HEK293 (cell line): ENCODE measurements around the gene IRAK4.

Experiments
- CTCF ChIA-PET: fragments of 350-600 bp; formaldehyde crosslinking; extraction: SDS; loops from one replicate; lab custom pipeline; 2021; ENCODE audit warnings: antibody characterized with exemption; lab: Yijun Ruan, JAX
- POLR2A ChIA-PET: fragments of 300-600 bp; formaldehyde crosslinking; extraction: SDS; loops from one replicate; lab custom pipeline; 2020; ENCODE audit warnings: antibody characterized with exemption, inconsistent platforms; lab: Yijun Ruan, JAX
- H3K27ac ChIP-seq: fragments of 200-500 bp; sonication (Bioruptor generic); 2 replicates; pipeline ENCODE4 v1.5.1; 2014; ENCODE audit warnings: low read depth, low read length, control low read depth, inconsistent platforms; ENCODE audit errors: extremely low read depth
- H3K36me3 ChIP-seq, 2 experiments: fragments of 200-500 bp in 1 of 2; sonication (Bioruptor generic) in 1 of 2; 1 replicate in 1 of 2; 2 replicates in 1 of 2; pipeline ENCODE4 v1.5.1; 2014 to 2017; ENCODE audit warnings: inconsistent platforms in 2 of 2, low read length in 2 of 2; ENCODE audit not compliant: control insufficient read depth in 2 of 2, insufficient read depth in 1 of 2
- H3K4me1 ChIP-seq: fragments of 200-500 bp; sonication (Bioruptor generic); 2 replicates; pipeline ENCODE4 v1.5.1; 2014; ENCODE audit warnings: mild to moderate bottlenecking, low read length, inconsistent platforms; ENCODE audit not compliant: control insufficient read depth, insufficient read depth
- H3K4me3 ChIP-seq: 2 replicates; pipeline ENCODE4 v1.5.1; 2011; ENCODE audit warnings: low read depth, mild to moderate bottlenecking, control low read depth, low read length, moderate library complexity
- H3K9me3 ChIP-seq: fragments of 200-500 bp; sonication (Bioruptor generic); 2 replicates; pipeline ENCODE4 v1.5.1; 2014; ENCODE audit warnings: low read depth, low read length, inconsistent platforms; ENCODE audit not compliant: control insufficient read depth, insufficient read depth
- BCL11A ChIP-seq: fragments of 450-650 bp; formaldehyde crosslinking; IDR thresholded peaks from 2 replicates; pipeline ENCODE4 v1.5.1; 2016; ENCODE audit warnings: low read depth, missing biosample characterization, missing genetic modification characterization
- BCL11B ChIP-seq: fragments of 450-650 bp; formaldehyde crosslinking; IDR thresholded peaks from 2 replicates; pipeline ENCODE4 v1.5.1; 2016; ENCODE audit warnings: low read depth, missing biosample characterization, missing genetic modification characterization
- CTCF ChIP-seq: fragments of 450-650 bp; formaldehyde crosslinking; IDR thresholded peaks from 2 replicates; pipeline ENCODE4 v1.5.1; 2016; ENCODE audit warnings: missing biosample characterization, missing genetic modification characterization
- INSM2 ChIP-seq: fragments of 450-650 bp; formaldehyde crosslinking; IDR thresholded peaks from 2 replicates; pipeline ENCODE4 v1.5.1; 2016; ENCODE audit warnings: missing biosample characterization, missing genetic modification characterization
- OSR2 ChIP-seq: fragments of 450-650 bp; formaldehyde crosslinking; IDR thresholded peaks from 2 replicates; pipeline ENCODE4 v1.5.1; 2016; ENCODE audit warnings: missing biosample characterization, missing genetic modification characterization
- PRDM2 ChIP-seq: fragments of 450-650 bp; formaldehyde crosslinking; IDR thresholded peaks from 2 replicates; pipeline ENCODE4 v1.5.1; 2016; ENCODE audit warnings: missing biosample characterization, missing genetic modification characterization, borderline replicate concordance
- SCRT2 ChIP-seq: fragments of 450-650 bp; formaldehyde crosslinking; IDR thresholded peaks from 2 replicates; pipeline ENCODE4 v1.5.1; 2016; ENCODE audit warnings: missing biosample characterization, missing genetic modification characterization
- YY1 ChIP-seq: fragments of 450-650 bp; formaldehyde crosslinking; IDR thresholded peaks from 2 replicates; pipeline ENCODE4 v1.5.1; 2018; ENCODE audit warnings: missing biosample characterization, missing genetic modification characterization
- ZBTB17 ChIP-seq: fragments of 450-650 bp; formaldehyde crosslinking; IDR thresholded peaks from 2 replicates; pipeline ENCODE4 v1.5.1; 2016; ENCODE audit warnings: missing biosample characterization, missing genetic modification characterization
- ZNF140 ChIP-seq: fragments of 450-650 bp; formaldehyde crosslinking; IDR thresholded peaks from 2 replicates; pipeline ENCODE4 v1.5.1; 2016; ENCODE audit warnings: missing biosample characterization, missing genetic modification characterization
- ZNF175 ChIP-seq: fragments of 450-650 bp; formaldehyde crosslinking; IDR thresholded peaks from 2 replicates; pipeline ENCODE4 v1.5.1; 2016; ENCODE audit warnings: missing biosample characterization, missing genetic modification characterization
- ZNF23 ChIP-seq: fragments of 450-650 bp; formaldehyde crosslinking; IDR thresholded peaks from 2 replicates; pipeline ENCODE4 v1.5.1; 2016; ENCODE audit warnings: missing biosample characterization, missing genetic modification characterization, borderline replicate concordance
- ZNF311 ChIP-seq: fragments of 450-650 bp; formaldehyde crosslinking; IDR thresholded peaks from 2 replicates; pipeline ENCODE4 v1.5.1; 2017; ENCODE audit warnings: missing biosample characterization, missing genetic modification characterization, borderline replicate concordance
- ZNF324 ChIP-seq: fragments of 450-650 bp; formaldehyde crosslinking; IDR thresholded peaks from 2 replicates; pipeline ENCODE4 v1.5.1; 2016; ENCODE audit warnings: missing biosample characterization, missing genetic modification characterization
- ZNF350 ChIP-seq: fragments of 450-650 bp; formaldehyde crosslinking; IDR thresholded peaks from 2 replicates; pipeline ENCODE4 v1.5.0; 2017; ENCODE audit warnings: missing biosample characterization, mild to moderate bottlenecking, missing genetic modification characterization
- ZNF549 ChIP-seq: fragments of 450-650 bp; IDR thresholded peaks from 2 replicates; pipeline ENCODE4 v1.5.1; 2018; ENCODE audit warnings: missing biosample characterization, missing genetic modification characterization, mild to moderate bottlenecking, inconsistent platforms, moderate library complexity
- ZNF596 ChIP-seq: fragments of 450-650 bp; IDR thresholded peaks from 2 replicates; pipeline ENCODE4 v1.5.0; 2018; ENCODE audit warnings: missing biosample characterization, mild to moderate bottlenecking, missing genetic modification characterization, moderate library complexity
- ZNF600 ChIP-seq: fragments of 450-650 bp; formaldehyde crosslinking; IDR thresholded peaks from 2 replicates; pipeline ENCODE4 v1.5.1; 2016; ENCODE audit warnings: missing biosample characterization, missing genetic modification characterization
- ZNF624 ChIP-seq: fragments of 450-650 bp; formaldehyde crosslinking; IDR thresholded peaks from 2 replicates; pipeline ENCODE4 v1.5.1; 2017; ENCODE audit warnings: missing biosample characterization, missing genetic modification characterization
- ZNF654 ChIP-seq: fragments of 450-650 bp; formaldehyde crosslinking; IDR thresholded peaks from 2 replicates; pipeline ENCODE4 v1.5.1; 2016; ENCODE audit warnings: low read depth, missing biosample characterization, missing genetic modification characterization
- ZNF776 ChIP-seq: fragments of 450-650 bp; formaldehyde crosslinking; IDR thresholded peaks from 2 replicates; pipeline ENCODE4 v1.5.0; 2017; ENCODE audit warnings: missing biosample characterization, missing genetic modification characterization, borderline replicate concordance
- ZNF837 ChIP-seq: fragments of 450-650 bp; formaldehyde crosslinking; IDR thresholded peaks from 2 replicates; pipeline ENCODE4 v1.5.1; 2016; ENCODE audit warnings: missing biosample characterization, missing genetic modification characterization
- ZSCAN30 ChIP-seq: fragments of 450-650 bp; IDR thresholded peaks from 2 replicates; pipeline ENCODE4 v1.5.1; 2018; ENCODE audit warnings: missing biosample characterization, mild to moderate bottlenecking, missing genetic modification characterization, moderate library complexity
- TF ChIP-seq, protein P1 (sequence below): fragments of 450-650 bp; formaldehyde crosslinking; IDR thresholded peaks from 2 replicates; pipeline ENCODE4 v1.5.1; 2016; ENCODE audit warnings: missing biosample characterization, missing genetic modification characterization

Gene IRAK4

DNA sequence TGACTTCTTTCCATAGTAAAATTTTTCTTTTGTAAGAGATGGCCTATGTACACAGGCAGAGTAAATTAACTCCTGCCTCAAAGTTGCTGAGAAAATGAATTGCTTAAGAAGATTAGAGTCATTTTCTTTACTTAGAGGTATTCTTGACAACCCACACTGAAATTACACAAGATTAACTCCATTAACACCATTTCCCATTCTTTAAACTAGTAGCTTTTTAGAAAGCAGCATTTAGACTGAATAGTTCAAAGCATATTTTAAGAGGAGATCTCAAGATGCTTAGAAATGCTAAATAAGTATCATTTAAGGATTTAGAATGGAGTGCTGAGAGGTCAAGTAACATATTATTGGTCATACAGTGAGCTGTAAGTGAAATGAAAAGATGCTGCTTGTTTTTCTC lies 35.6 kb upstream of the IRAK4 start:
- ChIA-PET POLR2A (no interaction called here), CTCF (no interaction called here)
- H3K4me1 ChIP-seq: no peaks in the 10 kb centered on the region
- TF ChIP-seq ZNF311: no peak
- no peak for TF ChIP-seq BCL11B (tag by site-specific recombination)
- no peak for TF ChIP-seq ZNF776
- TF ChIP-seq ZNF23 (tag by site-specific recombination): no peak
- TF ChIP-seq SCRT2 (tag by site-specific recombination): no peak
- TF ChIP-seq ZNF549: no peak
- no peak for TF ChIP-seq BCL11A
- no peak for TF ChIP-seq ZNF350 (tag by site-specific recombination)
- no peak for TF ChIP-seq ZBTB17 (tag by site-specific recombination)
- no peak for TF ChIP-seq ZNF175
- TF ChIP-seq ZNF140 (tag by site-specific recombination): no peak
- H3K36me3 ChIP-seq: peaks cover 0 to 5% of the 10 kb centered on the region in 2 experiments; a peak in 1 of 3 replicates
- H3K9me3 ChIP-seq: no peaks in the 10 kb centered on the region
- no peak overlapping the region for H3K4me3 ChIP-seq
- no peak overlapping the region for H3K27ac ChIP-seq

DNA sequence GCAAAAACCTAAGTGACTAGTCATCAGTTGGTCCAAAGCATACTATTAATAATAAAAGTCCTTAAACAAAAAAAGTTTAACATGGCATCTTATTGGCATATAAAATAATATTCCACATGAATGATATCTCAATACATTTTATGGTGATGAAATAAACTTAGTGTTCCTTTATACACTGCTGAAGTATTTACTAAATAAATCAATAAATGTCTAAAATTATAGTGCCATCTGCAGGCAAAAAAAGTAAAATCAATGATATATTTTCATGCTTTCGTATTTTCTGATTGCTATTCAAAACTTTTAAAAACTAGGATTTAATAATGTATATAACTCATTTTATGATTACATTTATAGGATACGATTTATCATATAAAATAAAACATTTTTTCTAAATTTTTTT lies 30.6 kb upstream of the IRAK4 start:
- H3K9me3 ChIP-seq: no peaks in the 10 kb centered on the region
- no peaks in the 10 kb centered on the region for H3K4me1 ChIP-seq
- CTCF ChIA-PET: interaction anchor here (0.7 to 1.3 kb wide), 4 partner anchors 9 to 227 kb away, joined by 3 read pairs; no protein-coding TSS in a partner anchor
- POLR2A ChIA-PET: no interaction called here
- TF ChIP-seq OSR2 (tag by site-specific recombination) (no peak), ZNF600 (no peak), ZSCAN30 (tag by site-specific recombination) (no peak), ZNF596 (no peak), ZNF654 (tag by site-specific recombination) (peak; percentile 25), CTCF (tag by site-specific recombination) (0 out of 2 replicates have a peak, but pooled peaks have one; percentile 13)
- no peak overlapping the region for H3K27ac ChIP-seq
- peaks cover 7 to 28% of the 10 kb centered on the region in 2 experiments; a peak in 2 of 3 replicates for H3K36me3 ChIP-seq
- H3K4me3 ChIP-seq: no peak overlapping the region

GRCh38 chr12:43728698-43729097 lies 30.1 kb upstream of the IRAK4 start:
- ChIA-PET CTCF (interaction anchor here (1.0 kb wide), 2 partner anchors 34 to 177 kb away, joined by 4 read pairs; no protein-coding TSS in a partner anchor), POLR2A (no interaction called here)
- no peaks in the 10 kb centered on the region for H3K4me1 ChIP-seq
- no peak overlapping the region for H3K4me3 ChIP-seq
- peaks cover 11 to 29% of the 10 kb centered on the region in 2 experiments; a peak in 2 of 3 replicates for H3K36me3 ChIP-seq
- no peak overlapping the region for H3K27ac ChIP-seq
- TF ChIP-seq ZNF175: no peak
- TF ChIP-seq, protein P1, sequence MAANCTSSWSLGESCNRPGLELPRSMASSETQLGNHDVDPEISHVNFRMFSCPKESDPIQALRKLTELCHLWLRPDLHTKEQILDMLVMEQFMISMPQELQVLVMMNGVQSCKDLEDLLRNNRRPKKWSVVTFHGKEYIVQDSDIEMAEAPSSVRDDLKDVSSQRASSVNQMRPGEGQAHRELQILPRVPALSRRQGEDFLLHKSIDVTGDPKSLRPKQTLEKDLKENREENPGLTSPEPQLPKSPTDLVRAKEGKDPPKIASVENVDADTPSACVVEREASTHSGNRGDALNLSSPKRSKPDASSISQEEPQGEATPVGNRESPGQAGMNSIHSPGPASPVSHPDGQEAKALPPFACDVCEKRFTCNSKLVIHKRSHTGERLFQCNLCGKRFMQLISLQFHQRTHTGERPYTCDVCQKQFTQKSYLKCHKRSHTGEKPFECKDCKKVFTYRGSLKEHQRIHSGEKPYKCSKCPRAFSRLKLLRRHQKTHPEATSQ (tag by site-specific recombination): no peak
- TF ChIP-seq ZNF324 (tag by site-specific recombination): no peak
- TF ChIP-seq PRDM2: no peak
- no peak for TF ChIP-seq ZNF837 (tag by site-specific recombination)
- no peak for TF ChIP-seq YY1
- no peak for TF ChIP-seq ZNF624 (tag by site-specific recombination)
- no peak for TF ChIP-seq INSM2 (tag by site-specific recombination)
- no peaks in the 10 kb centered on the region for H3K9me3 ChIP-seq
